ENCODE results near the gene FAM89B. TPM values are rescaled to one million over a fixed set of nuclear protein-coding genes. Genes with fewer than 3 reads are reported as not detected.

Gene FAM89B
- total RNA-seq, 1 donor from 2014 or later, result 47.5 TPM

DNA sequence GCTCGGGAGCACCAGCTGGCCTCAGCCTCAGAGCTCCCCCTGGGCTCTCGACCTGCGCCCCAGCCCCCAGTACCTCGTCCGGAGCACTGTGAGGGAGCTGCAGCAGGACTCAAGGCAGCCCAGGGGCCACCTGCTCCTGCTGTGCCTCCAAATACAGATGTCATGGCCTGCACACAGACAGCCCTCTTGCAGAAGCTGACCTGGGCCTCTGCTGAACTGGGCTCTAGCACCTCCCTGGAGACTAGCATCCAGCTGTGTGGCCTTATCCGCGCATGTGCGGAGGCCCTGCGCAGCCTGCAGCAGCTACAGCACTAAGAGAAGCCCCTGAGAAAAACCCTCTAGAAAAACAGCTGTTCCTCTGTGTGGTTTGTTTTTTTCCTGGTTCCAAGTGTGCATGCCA lies 918 bp upstream of the FAM89B start:
- H3K36me3 ChIP-seq (ENCODE audit: insufficient read depth, low read length), result no peaks in the 10 kb centered on the region
- Mint-ChIP-seq H3K4me1 (ENCODE audit: low read depth, unreplicated experiment) (peaks cover 30% of the 10 kb centered on the region), H3K9me3 (ENCODE audit: unreplicated experiment) (no peaks in the 10 kb centered on the region), H3K27ac (ENCODE audit: unreplicated experiment) (peak overlapping the region; percentile 85), H3K4me3 (ENCODE audit: unreplicated experiment) (peak overlapping the region; percentile 98), H3K36me3 (ENCODE audit: low read depth, unreplicated experiment) (peaks cover 2% of the 10 kb centered on the region), H3K27me3 (ENCODE audit: low read depth, unreplicated experiment) (no peaks in the 10 kb centered on the region)
- no peak for TF ChIP-seq EZH2 (IDR thresholded peaks at IDR 0.05; ENCODE audit: insufficient read depth, low read length)
- TF ChIP-seq, protein P1, sequence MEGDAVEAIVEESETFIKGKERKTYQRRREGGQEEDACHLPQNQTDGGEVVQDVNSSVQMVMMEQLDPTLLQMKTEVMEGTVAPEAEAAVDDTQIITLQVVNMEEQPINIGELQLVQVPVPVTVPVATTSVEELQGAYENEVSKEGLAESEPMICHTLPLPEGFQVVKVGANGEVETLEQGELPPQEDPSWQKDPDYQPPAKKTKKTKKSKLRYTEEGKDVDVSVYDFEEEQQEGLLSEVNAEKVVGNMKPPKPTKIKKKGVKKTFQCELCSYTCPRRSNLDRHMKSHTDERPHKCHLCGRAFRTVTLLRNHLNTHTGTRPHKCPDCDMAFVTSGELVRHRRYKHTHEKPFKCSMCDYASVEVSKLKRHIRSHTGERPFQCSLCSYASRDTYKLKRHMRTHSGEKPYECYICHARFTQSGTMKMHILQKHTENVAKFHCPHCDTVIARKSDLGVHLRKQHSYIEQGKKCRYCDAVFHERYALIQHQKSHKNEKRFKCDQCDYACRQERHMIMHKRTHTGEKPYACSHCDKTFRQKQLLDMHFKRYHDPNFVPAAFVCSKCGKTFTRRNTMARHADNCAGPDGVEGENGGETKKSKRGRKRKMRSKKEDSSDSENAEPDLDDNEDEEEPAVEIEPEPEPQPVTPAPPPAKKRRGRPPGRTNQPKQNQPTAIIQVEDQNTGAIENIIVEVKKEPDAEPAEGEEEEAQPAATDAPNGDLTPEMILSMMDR (IDR thresholded peaks at IDR 0.05; ENCODE audit: insufficient read depth, low read depth, low read length), result no peak
- no peaks in the 10 kb centered on the region for H3K9me3 ChIP-seq (ENCODE audit: insufficient read depth, low read depth, low read length)
- no peaks in the 10 kb centered on the region for H3K27me3 ChIP-seq (ENCODE audit: insufficient read depth, low read length)
- H3K27ac ChIP-seq (ENCODE audit: low read depth, low read length), result peak overlapping the region; percentile 37
- peak overlapping the region; percentile 98 for H3K4me2 ChIP-seq (ENCODE audit: low read length)
- no peak overlapping the region for H2AFZ ChIP-seq (ENCODE audit: low read depth, low read length)
- DNase-seq (ENCODE audit: low read depth) (no peak), FAIRE-seq (no peak)
- peaks cover 53% of the 10 kb centered on the region for H3K4me1 ChIP-seq (ENCODE audit: insufficient read depth, low read length)
- H3K4me3 ChIP-seq (ENCODE audit: insufficient read depth, low read depth, low read length), result peak overlapping the region; percentile 91
- H3K9ac ChIP-seq (ENCODE audit: low read length), result peak overlapping the region; percentile 91
- H3K79me2 ChIP-seq (ENCODE audit: insufficient read depth, low read length), result peaks cover 58% of the 10 kb centered on the region
- peaks cover 30% of the 10 kb centered on the region for H4K20me1 ChIP-seq (ENCODE audit: insufficient read depth, low read length)

DNA sequence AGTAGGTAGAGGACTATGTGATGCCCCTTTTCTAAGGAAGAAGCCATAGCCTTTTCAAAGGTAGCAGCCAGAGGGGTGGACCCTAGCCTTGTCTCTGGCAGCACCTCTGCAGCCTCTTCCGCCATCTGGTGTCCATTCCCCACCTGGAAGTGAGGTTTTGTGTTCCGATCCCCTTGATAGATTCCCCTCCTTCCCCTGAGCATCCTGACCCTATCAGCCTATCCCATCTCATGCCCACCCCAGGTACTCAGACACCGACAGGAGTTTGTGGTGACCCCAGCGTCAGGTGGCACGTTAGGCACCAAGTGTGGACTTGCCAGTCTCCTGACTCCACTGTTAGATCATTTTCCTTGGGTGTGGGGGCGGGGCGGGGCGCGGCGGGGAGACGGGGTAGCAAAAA lies 398 bp upstream of the FAM89B start:
- Mint-ChIP-seq H3K9me3 (ENCODE audit: unreplicated experiment) (no peaks in the 10 kb centered on the region), H3K4me1 (ENCODE audit: low read depth, unreplicated experiment) (peaks cover 34% of the 10 kb centered on the region), H3K36me3 (ENCODE audit: low read depth, unreplicated experiment) (peaks cover 2% of the 10 kb centered on the region), H3K4me3 (ENCODE audit: unreplicated experiment) (peak overlapping the region; percentile 98), H3K27me3 (ENCODE audit: low read depth, unreplicated experiment) (no peaks in the 10 kb centered on the region), H3K27ac (ENCODE audit: unreplicated experiment) (peak overlapping the region; percentile 85)
- H4K20me1 ChIP-seq (ENCODE audit: insufficient read depth, low read length), result peaks cover 30% of the 10 kb centered on the region
- H3K9me3 ChIP-seq (ENCODE audit: insufficient read depth, low read depth, low read length), result no peaks in the 10 kb centered on the region
- H2AFZ ChIP-seq (ENCODE audit: low read depth, low read length), result no peak overlapping the region
- peaks cover 54% of the 10 kb centered on the region for H3K79me2 ChIP-seq (ENCODE audit: insufficient read depth, low read length)
- H3K36me3 ChIP-seq (ENCODE audit: insufficient read depth, low read length), result no peaks in the 10 kb centered on the region
- H3K27me3 ChIP-seq (ENCODE audit: insufficient read depth, low read length), result no peaks in the 10 kb centered on the region
- FAIRE-seq (no peak), DNase-seq (ENCODE audit: low read depth) (no peak)
- peak overlapping the region; percentile 79 for H3K9ac ChIP-seq (ENCODE audit: low read length)
- peak overlapping the region; percentile 79 for H3K4me3 ChIP-seq (ENCODE audit: insufficient read depth, low read depth, low read length)
- no peak for TF ChIP-seq EZH2 (IDR thresholded peaks at IDR 0.05; ENCODE audit: insufficient read depth, low read length)
- TF ChIP-seq, protein P1 (IDR thresholded peaks at IDR 0.05; ENCODE audit: insufficient read depth, low read depth, low read length), result peak; percentile 24
- peak overlapping the region; percentile 98 for H3K4me2 ChIP-seq (ENCODE audit: low read length)
- H3K27ac ChIP-seq (ENCODE audit: low read depth, low read length), result no peak overlapping the region
- peaks cover 58% of the 10 kb centered on the region for H3K4me1 ChIP-seq (ENCODE audit: insufficient read depth, low read length)

DNA sequence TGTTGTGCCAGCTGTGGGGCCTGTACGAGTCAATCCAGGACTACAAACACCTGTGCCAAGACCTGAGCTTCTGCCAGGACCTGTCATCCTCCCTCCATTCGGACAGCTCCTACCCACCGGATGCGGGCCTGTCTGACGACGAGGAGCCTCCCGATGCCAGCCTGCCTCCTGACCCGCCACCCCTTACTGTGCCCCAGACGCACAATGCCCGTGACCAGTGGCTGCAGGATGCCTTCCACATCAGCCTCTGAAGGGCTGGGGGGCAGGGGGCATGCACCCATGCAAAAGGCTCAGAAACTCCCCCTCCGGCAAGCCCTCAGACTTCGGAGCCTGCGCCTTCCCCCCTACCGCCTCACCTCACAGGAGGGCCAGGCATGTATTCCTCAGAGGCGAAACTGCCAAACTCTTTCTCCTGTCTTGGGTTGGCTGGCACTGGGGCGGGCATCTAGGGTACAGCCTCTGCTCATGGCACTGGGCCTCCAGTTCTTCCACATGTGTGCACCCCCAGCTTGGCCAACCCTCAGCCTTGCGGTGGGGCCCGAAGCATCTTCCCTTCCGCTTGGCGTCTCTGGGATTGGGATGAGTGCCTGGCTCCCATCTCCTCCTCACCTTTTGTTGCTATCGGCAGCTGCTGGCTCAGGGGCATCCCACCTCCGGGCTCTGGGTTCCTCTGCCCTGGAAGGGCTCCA lies 1.2 kb downstream of the FAM89B start:
- FAIRE-seq (no peak), DNase-seq (ENCODE audit: low read depth) (no peak)
- Histone ChIP-seq H3K27ac (ENCODE audit: low read depth, low read length) (no peak overlapping the region), H2AFZ (ENCODE audit: low read depth, low read length) (no peak overlapping the region), H3K79me2 (ENCODE audit: insufficient read depth, low read length) (peaks cover 46% of the 10 kb centered on the region), H3K4me1 (ENCODE audit: insufficient read depth, low read length) (peaks cover 70% of the 10 kb centered on the region), H4K20me1 (ENCODE audit: insufficient read depth, low read length) (peaks cover 43% of the 10 kb centered on the region), H3K4me3 (ENCODE audit: insufficient read depth, low read depth, low read length) (peak overlapping the region; percentile 79), H3K9me3 (ENCODE audit: insufficient read depth, low read depth, low read length) (no peaks in the 10 kb centered on the region), H3K36me3 (ENCODE audit: insufficient read depth, low read length) (no peaks in the 10 kb centered on the region), H3K27me3 (ENCODE audit: insufficient read depth, low read length) (no peaks in the 10 kb centered on the region), H3K4me2 (ENCODE audit: low read length) (peak overlapping the region; percentile 98), H3K9ac (ENCODE audit: low read length) (peak overlapping the region; percentile 79)
- H3K9me3 Mint-ChIP-seq (ENCODE audit: unreplicated experiment), result no peaks in the 10 kb centered on the region
- peak overlapping the region; percentile 85 for H3K4me3 Mint-ChIP-seq (ENCODE audit: unreplicated experiment)
- no peak for TF ChIP-seq EZH2 (IDR thresholded peaks at IDR 0.05; ENCODE audit: insufficient read depth, low read length)
- TF ChIP-seq, protein P1 (IDR thresholded peaks at IDR 0.05; ENCODE audit: insufficient read depth, low read depth, low read length), result no peak
- peak overlapping the region; percentile 26 for H3K27ac Mint-ChIP-seq (ENCODE audit: unreplicated experiment)
- peaks cover 2% of the 10 kb centered on the region for H3K36me3 Mint-ChIP-seq (ENCODE audit: low read depth, unreplicated experiment)
- peaks cover 5% of the 10 kb centered on the region for H3K27me3 Mint-ChIP-seq (ENCODE audit: low read depth, unreplicated experiment)
- peaks cover 34% of the 10 kb centered on the region for H3K4me1 Mint-ChIP-seq (ENCODE audit: low read depth, unreplicated experiment)

Measured in astrocyte (in vitro differentiated cells and primary cell).